HCT116 (cell line): ENCODE measurements around the gene MAML2.

Experiments used
- POLR2A ChIP-seq: IDR thresholded peaks from 2 replicates; pipeline ENCODE4 v1.7.0; 2011; ENCODE audit warnings: borderline replicate concordance; ENCODE audit not compliant: insufficient read depth, insufficient read length; ENCODE audit errors: extremely low read depth
- RAD21 ChIP-seq: IDR thresholded peaks from 2 replicates; pipeline ENCODE4 v1.6.1; 2012; ENCODE audit warnings: low read depth, mild to moderate bottlenecking
- REST ChIP-seq: IDR thresholded peaks from 2 replicates; pipeline ENCODE4 v1.6.1; 2012; ENCODE audit warnings: low read depth
- SIN3A ChIP-seq: IDR thresholded peaks from 2 replicates; pipeline ENCODE4 v1.6.1; 2012; ENCODE audit warnings: low read depth
- TF ChIP-seq, protein P1 (sequence below), 3 experiments: fragments of 200-600 bp in 1 of 3; sonication (generic) in 1 of 3; IDR thresholded peaks in 2 of 3; conservative IDR thresholded peaks in 1 of 3; 2 replicates each; pipeline ENCODE4 v1.5.1; 2012 to 2017; ENCODE audit warnings: low read depth in 2 of 3, low read length in 2 of 3, antibody characterized with exemption in 1 of 3, borderline replicate concordance in 1 of 3, control low read depth in 1 of 3, mild to moderate bottlenecking in 1 of 3, mixed read lengths in 1 of 3, mixed run types in 1 of 3, moderate library complexity in 1 of 3; ENCODE audit not compliant: insufficient read depth in 1 of 3

DNA sequence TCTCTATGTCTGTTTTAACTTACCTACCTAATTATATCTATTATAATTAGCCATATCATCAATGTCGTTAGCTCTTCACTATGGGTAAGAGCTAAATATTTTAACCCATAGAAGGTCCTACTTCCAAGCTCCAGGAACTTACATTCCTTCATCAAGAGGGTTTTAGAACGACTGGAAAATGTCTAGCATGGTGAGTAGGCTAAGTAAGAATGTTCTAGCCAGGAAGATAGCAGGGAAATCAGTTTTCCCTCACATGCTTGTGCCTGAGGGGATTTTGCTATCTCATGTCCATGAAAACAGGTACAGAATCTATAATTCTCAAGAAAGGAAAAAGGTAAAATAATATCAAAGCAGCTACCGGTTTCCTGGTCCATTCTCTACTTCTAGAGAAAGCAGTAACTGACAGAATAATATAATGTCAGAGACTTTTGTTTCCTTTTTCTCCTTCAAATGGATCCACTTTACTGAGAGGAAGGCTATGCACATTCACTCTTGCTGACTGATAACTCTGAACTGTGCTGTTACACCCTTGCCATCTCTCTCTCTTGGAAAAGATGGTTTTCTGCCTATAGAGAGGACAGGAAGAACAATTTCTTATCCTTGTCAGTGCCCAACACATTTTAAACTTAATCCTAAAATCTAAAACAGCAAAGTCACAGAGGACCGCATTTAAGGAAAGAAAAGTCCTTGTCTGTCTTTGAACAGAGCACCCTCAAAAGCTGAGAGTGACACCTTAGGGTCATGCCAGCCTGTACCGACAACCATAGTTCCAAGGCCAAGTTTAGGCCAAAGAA is 67.0 kb downstream of the MAML2 start:
- TF ChIP-seq POLR2A (no peak), REST (no peak), RAD21 (no peak), SIN3A (no peak)
- TF ChIP-seq, protein P1, sequence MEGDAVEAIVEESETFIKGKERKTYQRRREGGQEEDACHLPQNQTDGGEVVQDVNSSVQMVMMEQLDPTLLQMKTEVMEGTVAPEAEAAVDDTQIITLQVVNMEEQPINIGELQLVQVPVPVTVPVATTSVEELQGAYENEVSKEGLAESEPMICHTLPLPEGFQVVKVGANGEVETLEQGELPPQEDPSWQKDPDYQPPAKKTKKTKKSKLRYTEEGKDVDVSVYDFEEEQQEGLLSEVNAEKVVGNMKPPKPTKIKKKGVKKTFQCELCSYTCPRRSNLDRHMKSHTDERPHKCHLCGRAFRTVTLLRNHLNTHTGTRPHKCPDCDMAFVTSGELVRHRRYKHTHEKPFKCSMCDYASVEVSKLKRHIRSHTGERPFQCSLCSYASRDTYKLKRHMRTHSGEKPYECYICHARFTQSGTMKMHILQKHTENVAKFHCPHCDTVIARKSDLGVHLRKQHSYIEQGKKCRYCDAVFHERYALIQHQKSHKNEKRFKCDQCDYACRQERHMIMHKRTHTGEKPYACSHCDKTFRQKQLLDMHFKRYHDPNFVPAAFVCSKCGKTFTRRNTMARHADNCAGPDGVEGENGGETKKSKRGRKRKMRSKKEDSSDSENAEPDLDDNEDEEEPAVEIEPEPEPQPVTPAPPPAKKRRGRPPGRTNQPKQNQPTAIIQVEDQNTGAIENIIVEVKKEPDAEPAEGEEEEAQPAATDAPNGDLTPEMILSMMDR (IDR thresholded peaks at IDR 0.05 in 2 of 3, conservative IDR thresholded peaks at IDR 0.05 in 1 of 3; ENCODE audit: borderline replicate concordance in 1 of 3, insufficient read depth in 1 of 3, low read depth in 2 of 3, low read length in 2 of 3) = no peak
